Neural progenitor cell (in vitro differentiated cells): ENCODE results near the gene TCF15.
A peak's percentile ranks its signal among the peaks of the same experiment; 100 is the strongest.

Experiments used
- EZH2 ChIP-seq: fragments of 200-600 bp; sonication (generic); IDR thresholded peaks from 2 replicates; pipeline ENCODE4 v1.6.1; 2017; ENCODE audit warnings: antibody characterized with exemption, mild to moderate bottlenecking, moderate library complexity
- TF ChIP-seq, protein P1 (sequence below): fragments of 200-600 bp; sonication (generic); IDR thresholded peaks from 2 replicates; pipeline ENCODE4 v1.5.1; 2017; ENCODE audit warnings: antibody characterized with exemption, mild to moderate bottlenecking

DNA sequence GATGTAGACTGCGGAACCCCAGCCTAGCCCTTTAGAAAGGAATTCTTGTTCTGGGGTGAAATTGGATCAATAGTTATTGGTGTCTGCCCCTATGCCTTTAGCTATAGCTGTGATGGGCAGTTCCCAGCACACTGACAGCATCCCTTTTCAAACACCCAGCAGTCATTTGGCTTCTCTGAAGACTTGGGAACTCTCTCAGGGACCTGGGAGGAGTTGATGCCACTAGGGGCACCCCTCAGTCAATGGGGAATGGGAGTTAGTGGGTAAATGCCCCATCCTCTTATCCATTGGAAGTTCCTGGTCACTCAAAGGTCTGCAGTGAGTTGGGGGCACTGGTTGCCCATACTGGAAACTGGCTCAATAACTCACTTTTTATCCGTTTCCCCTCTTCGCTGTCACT, 34.9 kb downstream of the TCF15 start:
- TF ChIP-seq, protein P1, sequence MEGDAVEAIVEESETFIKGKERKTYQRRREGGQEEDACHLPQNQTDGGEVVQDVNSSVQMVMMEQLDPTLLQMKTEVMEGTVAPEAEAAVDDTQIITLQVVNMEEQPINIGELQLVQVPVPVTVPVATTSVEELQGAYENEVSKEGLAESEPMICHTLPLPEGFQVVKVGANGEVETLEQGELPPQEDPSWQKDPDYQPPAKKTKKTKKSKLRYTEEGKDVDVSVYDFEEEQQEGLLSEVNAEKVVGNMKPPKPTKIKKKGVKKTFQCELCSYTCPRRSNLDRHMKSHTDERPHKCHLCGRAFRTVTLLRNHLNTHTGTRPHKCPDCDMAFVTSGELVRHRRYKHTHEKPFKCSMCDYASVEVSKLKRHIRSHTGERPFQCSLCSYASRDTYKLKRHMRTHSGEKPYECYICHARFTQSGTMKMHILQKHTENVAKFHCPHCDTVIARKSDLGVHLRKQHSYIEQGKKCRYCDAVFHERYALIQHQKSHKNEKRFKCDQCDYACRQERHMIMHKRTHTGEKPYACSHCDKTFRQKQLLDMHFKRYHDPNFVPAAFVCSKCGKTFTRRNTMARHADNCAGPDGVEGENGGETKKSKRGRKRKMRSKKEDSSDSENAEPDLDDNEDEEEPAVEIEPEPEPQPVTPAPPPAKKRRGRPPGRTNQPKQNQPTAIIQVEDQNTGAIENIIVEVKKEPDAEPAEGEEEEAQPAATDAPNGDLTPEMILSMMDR = peak; percentile 29
- TF ChIP-seq EZH2 = no peak
